Natural killer cell treated with Interleukin-12 subunit alpha and Interleukin-12 subunit beta and Interleukin-15 and Interleukin-18, amount 100 ng/mL, for 72 hours (primary cell): ENCODE measurements around the gene NSD1. TPM values are rescaled to one million over a fixed set of nuclear protein-coding genes. Genes with fewer than 3 reads are reported as not detected.

Experiments used
- ATAC-seq, 2 donors: fragments of 150-1000 bp; cut with Tn5 transposase in 1 of 2; sonication (Bioruptor Pico), chemical (Tn5 transposase) in 1 of 2; 2 replicates each; pipeline ENCODE4 v1.10.0; 2021
- DNase-seq: peaks from one replicate; pipeline ENCODE4 v3.0.0; 2022; ENCODE audit warnings: low spot score
- H3K27ac Mint-ChIP-seq, 2 donors: 1 replicate in 1 of 2; 2 replicates in 1 of 2; pipeline ENCODE4 v1.8.0; 2022; ENCODE audit warnings: mixed read lengths in 2 of 2, mild to moderate bottlenecking in 1 of 2, moderate library complexity in 1 of 2
- H3K27me3 Mint-ChIP-seq, 2 donors: 1 replicate in 1 of 2; 2 replicates in 1 of 2; pipeline ENCODE4 v1.8.0; 2022; ENCODE audit warnings: mixed read lengths in 2 of 2
- H3K36me3 Mint-ChIP-seq: one replicate; pipeline ENCODE4 v1.8.0; 2022; ENCODE audit warnings: mixed read lengths
- H3K4me1 Mint-ChIP-seq, 2 donors: 1 replicate in 1 of 2; 2 replicates in 1 of 2; pipeline ENCODE4 v1.8.0; 2022; ENCODE audit warnings: low read depth in 2 of 2, mixed read lengths in 2 of 2, mild to moderate bottlenecking in 1 of 2
- H3K4me3 Mint-ChIP-seq: one replicate; pipeline ENCODE4 v1.8.0; 2022; ENCODE audit warnings: mixed read lengths
- H3K9me3 Mint-ChIP-seq: 2 replicates; pipeline ENCODE4 v1.8.0; 2022; ENCODE audit warnings: mixed read lengths
- total RNA-seq, 2 donors: library from RNA; stranded (reverse); gene quantifications; one replicate each; pipeline ENCODE4 v1.2.3, GENCODE V29; 2022

NSD1 gene
- total RNA-seq, 2 donors from 2014 or later, result 96.8 to 166 TPM

DNA sequence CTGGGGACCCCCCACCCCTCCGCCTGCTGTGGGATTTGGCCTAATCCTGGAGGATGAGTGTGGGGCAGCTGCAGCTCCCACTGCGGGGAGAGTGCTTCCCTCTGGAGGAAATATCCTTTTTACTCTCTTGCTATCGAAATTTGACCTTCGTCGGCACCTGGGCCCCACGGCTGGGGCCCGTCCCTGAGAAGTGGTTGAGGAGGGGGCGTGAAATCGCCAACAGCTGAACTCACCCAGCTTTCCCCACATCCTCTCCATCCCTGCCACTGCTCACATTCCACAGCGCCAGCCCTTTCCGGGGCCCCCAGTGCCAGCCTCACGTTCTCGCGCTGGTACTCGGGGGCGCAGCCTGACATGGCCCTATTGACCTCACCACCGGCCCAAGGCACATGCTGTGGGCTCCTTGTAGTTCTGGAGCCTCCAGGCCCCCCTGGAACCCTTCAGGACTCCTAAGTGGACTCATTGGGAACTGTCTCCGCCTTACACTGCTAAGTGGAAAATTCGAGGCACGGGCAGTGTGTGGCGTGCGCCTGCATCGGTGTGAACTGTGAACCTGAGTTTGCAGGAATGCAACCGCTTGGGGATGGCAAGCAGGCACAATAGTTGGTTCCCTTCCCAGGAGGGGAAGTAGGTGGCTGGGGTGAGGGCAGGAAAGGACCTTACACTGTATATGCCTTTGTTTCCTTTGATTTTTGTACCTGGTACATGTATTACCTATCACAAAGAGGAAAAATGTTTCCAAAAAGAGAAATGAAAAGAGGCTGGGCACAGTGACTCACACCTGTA is 27.7 kb upstream of the NSD1 start:
- Mint-ChIP-seq H3K27me3 (no peaks in the 10 kb centered on the region), H3K27ac (no peak overlapping the region), H3K36me3 (no peaks in the 10 kb centered on the region), H3K4me1 (no peaks in the 10 kb centered on the region), H3K9me3 (no peaks in the 10 kb centered on the region), H3K4me3 (no peak overlapping the region)
- DNase-seq, result no peak
- no peak for ATAC-seq

DNA sequence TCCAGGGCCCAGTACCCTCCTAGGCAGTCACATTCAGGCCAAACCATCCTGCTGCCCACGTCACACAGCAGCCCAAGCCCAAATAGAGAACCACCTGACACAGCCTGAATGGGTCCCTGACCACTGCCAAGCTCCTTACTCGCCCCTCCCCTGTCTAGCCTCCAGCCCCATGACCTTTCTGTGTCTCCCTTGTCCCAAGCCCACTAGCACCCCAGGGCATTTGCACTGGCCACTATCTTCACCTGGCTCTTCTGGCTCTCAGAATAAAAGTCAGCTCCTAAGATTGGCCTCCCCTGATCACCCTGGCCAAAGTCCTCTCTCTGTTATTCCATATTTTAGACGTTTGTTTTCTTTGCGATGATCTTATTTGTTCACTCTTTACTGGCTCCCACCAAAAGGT is 26.4 kb upstream of the NSD1 start:
- DNase-seq (no peak), ATAC-seq (no peak)
- no peaks in the 10 kb centered on the region for H3K9me3 Mint-ChIP-seq
- H3K4me3 Mint-ChIP-seq, result no peak overlapping the region
- no peaks in the 10 kb centered on the region for H3K36me3 Mint-ChIP-seq
- H3K27me3 Mint-ChIP-seq, result no peaks in the 10 kb centered on the region
- H3K27ac Mint-ChIP-seq, result no peak overlapping the region
- H3K4me1 Mint-ChIP-seq, result peaks cover 0 to 6% of the 10 kb centered on the region in 2 donors

DNA sequence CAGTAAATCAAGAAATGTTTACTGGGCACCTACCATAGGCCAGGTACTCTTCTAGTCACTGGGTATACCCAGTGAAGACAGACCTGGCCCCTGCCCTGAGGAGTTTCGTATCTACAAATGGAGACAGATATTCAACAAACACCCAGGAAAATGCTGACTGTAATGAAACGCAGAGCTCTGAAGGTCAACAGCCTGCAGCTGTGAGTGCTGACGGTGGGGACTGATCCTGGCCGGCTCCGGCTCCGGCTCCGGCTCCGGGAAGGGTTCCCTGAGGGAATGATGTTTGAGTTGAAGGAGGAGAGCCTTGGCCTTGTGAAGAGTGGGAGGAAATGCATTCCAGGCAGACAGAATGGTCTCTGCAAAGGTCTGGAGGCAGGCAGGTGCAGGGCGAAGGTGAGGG is 23.8 kb upstream of the NSD1 start:
- H3K27me3 Mint-ChIP-seq, result no peaks in the 10 kb centered on the region
- no peak overlapping the region for H3K4me3 Mint-ChIP-seq
- H3K27ac Mint-ChIP-seq, result no peak overlapping the region
- ATAC-seq (no peak), DNase-seq (no peak)
- H3K4me1 Mint-ChIP-seq, result peaks cover 4 to 13% of the 10 kb centered on the region in 2 donors
- H3K36me3 Mint-ChIP-seq, result no peaks in the 10 kb centered on the region
- H3K9me3 Mint-ChIP-seq, result no peaks in the 10 kb centered on the region

DNA sequence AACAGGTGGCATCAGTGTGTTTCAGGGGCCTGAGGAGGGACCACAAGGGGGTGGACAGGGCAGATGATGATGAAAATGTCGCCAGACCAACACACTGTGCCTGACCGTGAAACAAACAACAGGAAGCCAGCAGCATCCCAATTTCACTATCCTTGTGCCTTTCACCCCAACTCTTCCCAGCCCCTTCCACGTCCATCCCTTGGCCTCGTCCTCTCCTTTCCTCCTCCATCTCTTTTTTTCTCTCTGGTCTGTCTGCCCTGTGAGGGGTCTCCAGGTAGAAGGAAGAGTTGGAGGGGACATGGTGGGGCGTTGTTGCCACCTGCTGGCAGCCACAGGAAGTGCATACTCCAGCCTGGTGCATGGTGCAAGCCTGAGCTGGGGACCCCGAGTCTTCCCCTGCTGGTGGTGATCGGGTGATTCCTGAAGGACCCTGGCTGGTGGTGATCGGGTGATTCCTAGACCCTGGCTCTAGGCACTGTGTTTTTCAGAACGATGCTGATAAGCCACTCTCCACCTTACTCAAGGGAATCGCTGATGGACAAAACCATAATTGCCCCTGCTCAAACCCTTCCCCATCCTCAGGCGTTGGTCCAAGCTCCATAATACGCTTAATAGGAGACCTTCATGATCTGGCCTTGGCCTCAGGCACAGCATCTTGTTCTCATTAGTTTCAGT is 21.7 kb upstream of the NSD1 start:
- peak; percentile 62 to 69 for ATAC-seq
- peaks cover 14 to 22% of the 10 kb centered on the region in 2 donors for H3K4me1 Mint-ChIP-seq
- H3K27me3 Mint-ChIP-seq, result no peaks in the 10 kb centered on the region
- peaks cover 5% of the 10 kb centered on the region for H3K9me3 Mint-ChIP-seq
- peak overlapping the region in 1 of 2 donors; percentile 66 for H3K27ac Mint-ChIP-seq
- peak; percentile 71 for DNase-seq
- H3K4me3 Mint-ChIP-seq, result no peak overlapping the region
- H3K36me3 Mint-ChIP-seq, result no peaks in the 10 kb centered on the region

DNA sequence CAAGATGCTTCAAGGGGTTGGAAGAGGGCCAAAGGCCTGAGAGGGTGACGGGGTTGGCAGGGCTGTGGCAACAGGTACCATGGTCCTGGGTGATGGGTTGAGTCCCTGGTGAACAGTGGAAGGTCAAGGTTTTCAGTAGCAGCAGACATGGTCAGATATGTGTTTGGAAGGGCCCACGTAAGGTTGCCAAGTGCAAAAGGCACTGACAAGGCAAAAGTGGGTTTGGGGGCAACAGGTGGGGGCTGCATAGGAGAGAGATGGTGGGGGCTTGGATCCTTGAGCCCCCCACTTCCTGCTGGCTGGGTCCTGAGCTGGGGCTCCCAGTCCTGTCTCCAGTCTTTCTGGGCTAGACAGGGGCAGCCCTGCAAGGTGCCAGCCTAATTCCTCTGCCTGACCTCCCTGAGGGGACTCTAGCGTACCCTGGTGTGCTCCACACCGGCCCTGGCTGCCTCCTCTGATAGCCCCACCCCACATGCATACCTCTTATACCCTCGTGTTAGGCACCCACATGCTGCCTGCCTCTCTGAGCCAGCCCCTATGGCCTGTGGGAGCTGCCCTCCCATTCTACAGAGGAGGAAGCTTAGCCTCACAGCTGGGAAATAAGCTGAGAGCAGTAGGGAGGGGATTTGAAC is 20.9 kb upstream of the NSD1 start:
- Mint-ChIP-seq H3K27me3 (no peaks in the 10 kb centered on the region), H3K27ac (no peak overlapping the region), H3K9me3 (peaks cover 5% of the 10 kb centered on the region), H3K4me1 (peaks cover 14 to 24% of the 10 kb centered on the region in 2 donors), H3K4me3 (no peak overlapping the region), H3K36me3 (no peaks in the 10 kb centered on the region)
- no peak for DNase-seq
- ATAC-seq, result no peak

DNA sequence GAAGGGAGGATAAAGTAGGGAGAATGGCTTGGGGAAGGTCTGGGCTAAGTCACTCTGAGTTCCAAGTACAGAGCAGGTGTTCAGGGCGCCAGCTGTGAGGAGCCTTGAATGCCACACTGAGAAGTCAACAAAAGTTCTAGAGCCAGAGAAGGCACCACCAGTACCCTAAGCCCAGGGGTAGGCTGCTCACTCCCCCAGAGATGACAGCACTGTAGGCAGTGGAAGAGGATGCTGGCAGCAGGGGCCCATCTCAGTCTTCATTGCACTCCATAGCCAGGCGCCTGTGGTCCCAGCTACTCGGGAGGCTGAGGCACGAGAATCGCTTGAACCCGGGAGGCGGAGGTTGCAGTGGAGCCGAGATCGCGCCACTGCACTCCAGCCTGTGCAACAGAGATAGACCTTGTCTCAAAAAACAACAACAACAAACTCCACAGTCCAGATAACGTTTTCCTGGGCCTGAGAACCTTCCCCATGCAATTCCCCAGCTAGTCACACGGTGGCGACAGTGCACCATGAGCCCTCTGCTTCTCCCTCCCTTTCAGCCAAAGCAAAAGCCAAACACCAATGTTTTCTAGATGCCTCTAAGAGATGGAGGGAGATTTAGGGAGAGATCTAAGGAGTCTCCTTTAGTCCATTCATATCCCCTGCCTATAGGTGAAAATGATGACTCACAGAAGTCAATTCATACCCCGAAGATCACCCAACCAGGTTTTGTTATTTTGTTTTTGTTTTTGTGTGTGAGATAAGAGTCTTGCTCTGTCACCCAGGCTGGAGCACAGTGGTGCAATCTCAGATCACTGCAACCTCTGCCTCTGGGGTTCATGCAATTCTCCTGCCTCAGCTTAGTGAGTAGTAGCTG is 19.8 kb upstream of the NSD1 start:
- no peak overlapping the region for H3K4me3 Mint-ChIP-seq
- peak; percentile 81 for DNase-seq
- H3K27ac Mint-ChIP-seq, result no peak overlapping the region
- ATAC-seq, result peak; percentile 56 to 62
- H3K27me3 Mint-ChIP-seq, result no peaks in the 10 kb centered on the region
- peaks cover 5% of the 10 kb centered on the region for H3K9me3 Mint-ChIP-seq
- peaks cover 14 to 24% of the 10 kb centered on the region in 2 donors for H3K4me1 Mint-ChIP-seq
- no peaks in the 10 kb centered on the region for H3K36me3 Mint-ChIP-seq

DNA sequence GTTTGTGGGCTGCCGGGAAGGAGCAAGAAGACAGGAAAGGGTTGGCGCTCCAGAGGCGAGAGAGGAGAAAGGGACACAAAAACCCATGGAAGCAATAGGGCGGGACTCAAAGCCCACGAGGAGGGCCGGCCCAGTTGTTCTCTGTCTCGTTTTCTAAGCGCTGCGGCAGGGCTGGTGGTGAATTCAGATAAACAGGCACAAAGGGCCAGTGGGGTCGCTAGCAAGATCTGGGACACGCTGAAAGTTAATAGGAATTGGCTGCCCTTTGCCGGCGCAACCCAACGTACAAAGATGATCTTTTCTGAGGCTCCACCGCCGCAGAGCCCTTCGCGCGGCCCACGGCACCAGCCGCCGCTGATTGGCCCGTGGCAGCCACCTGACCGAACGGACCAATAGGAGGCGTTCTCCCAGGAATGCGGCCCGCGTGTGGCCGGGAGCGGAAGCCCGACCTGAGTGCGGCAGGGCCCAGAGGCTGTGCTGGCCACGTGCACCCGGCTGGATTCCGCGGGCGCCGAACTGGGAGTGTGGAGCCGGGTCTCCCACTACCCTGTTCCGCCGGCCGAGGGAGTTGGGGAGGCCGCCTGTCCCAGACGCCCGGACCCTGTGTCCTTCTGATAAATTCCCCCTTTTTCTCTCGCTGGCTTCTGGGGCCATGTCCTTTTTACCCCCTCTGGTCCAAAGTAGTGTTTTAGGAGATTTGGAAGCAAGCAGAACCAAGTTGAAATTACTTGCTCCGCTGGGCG is 16.8 kb upstream of the NSD1 start:
- Mint-ChIP-seq H3K27me3 (no peaks in the 10 kb centered on the region), H3K9me3 (peaks cover 5% of the 10 kb centered on the region), H3K36me3 (no peaks in the 10 kb centered on the region), H3K4me3 (peak overlapping the region; percentile 62), H3K4me1 (peaks cover 14 to 21% of the 10 kb centered on the region in 2 donors), H3K27ac (peak overlapping the region; percentile 53 to 82)
- peak; percentile 88 for DNase-seq
- peak; percentile 96 to 97 for ATAC-seq

DNA sequence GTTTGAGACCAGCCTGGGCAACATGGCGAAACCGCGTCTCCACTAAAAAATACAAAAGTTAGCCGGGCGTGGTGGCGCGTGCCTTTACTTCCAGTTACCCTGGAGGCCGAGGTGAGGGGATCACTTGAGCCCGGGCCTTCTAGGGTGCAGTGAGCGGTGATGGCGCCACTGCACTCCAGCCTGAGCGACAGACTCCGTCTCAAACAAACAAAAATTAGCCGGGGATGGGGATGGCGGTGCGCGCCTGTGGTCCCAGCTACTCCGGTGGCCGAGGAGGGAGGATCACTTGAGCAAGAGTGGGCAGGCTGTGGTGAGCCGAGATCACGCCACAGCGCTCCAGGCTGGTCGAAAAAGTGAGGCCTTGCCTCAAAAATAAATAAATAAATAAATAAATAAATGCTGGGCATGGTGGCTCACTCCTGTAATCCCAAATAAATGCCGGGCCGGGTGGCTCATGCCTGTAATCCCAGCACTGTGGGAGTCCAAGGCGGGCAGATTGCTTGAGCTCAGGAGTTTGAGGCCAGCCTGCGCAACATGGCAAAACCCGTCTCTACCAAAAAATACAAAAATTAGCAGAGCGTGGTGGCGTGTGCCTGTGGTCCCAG is 16.0 kb upstream of the NSD1 start:
- DNase-seq (no peak), ATAC-seq (no peak)
- Mint-ChIP-seq H3K9me3 (peaks cover 5% of the 10 kb centered on the region), H3K27me3 (no peaks in the 10 kb centered on the region), H3K4me3 (peak overlapping the region; percentile 30), H3K4me1 (peaks cover 14 to 19% of the 10 kb centered on the region in 2 donors), H3K36me3 (no peaks in the 10 kb centered on the region), H3K27ac (peak overlapping the region; percentile 53 to 82)

DNA sequence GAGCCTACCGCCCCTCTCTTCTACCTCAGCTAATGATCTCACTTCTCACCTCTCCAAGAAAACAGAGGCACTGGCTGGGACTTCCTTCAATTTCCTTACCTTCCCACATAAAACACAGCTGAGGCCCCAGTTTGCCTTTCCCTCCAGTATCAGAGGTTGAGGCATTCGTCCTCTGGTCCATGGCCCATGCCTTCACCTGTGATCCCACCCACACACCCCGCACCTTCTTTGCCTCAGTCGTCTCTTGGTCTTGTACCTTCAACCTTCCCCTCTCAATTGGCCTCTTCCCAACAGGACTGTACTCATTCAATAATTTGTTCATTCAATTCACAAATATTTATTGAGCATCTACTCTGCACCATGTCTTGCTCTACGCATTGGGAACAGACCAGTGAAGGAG is 11.0 kb upstream of the NSD1 start:
- Mint-ChIP-seq H3K27me3 (no peaks in the 10 kb centered on the region), H3K4me1 (no peaks in the 10 kb centered on the region), H3K4me3 (no peak overlapping the region), H3K27ac (no peak overlapping the region), H3K36me3 (no peaks in the 10 kb centered on the region), H3K9me3 (no peaks in the 10 kb centered on the region)
- DNase-seq, result no peak
- ATAC-seq, result no peak

DNA sequence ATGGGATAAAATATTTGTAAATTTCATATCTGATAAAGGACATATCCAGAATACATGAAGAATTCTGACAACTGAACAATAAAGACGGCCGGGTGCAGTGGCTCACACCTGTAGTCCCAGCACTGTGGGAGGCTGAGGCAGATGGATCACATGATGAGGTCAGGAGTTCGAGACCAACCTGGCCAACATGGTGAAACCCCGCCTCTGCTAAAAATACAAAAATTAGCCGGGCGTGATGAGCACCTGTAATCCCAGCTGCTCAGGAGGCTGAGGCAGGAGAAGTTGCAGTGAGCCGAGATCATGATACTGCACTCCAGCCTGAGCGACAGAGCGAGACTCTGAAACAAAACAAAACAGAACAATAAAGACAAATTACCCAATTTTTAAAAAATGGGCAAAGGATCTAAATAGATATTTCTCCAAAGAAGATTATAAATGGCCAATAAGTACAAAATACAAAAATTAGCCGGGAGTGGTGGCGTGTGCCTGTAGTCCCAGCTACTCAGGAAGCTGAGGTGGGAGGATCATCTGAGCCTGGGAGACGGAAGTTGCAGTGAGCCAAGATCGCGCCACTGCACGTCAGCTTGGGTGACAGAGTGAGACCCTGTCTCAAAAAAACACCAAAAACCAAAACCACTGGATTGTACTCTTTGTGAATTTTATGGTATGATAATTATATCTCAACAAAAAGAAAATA is 9.6 kb upstream of the NSD1 start:
- Mint-ChIP-seq H3K4me3 (no peak overlapping the region), H3K27ac (no peak overlapping the region), H3K36me3 (no peaks in the 10 kb centered on the region), H3K4me1 (peaks cover 9% of the 10 kb centered on the region in 2 donors), H3K9me3 (no peaks in the 10 kb centered on the region), H3K27me3 (no peaks in the 10 kb centered on the region)
- DNase-seq (no peak), ATAC-seq (no peak)

DNA sequence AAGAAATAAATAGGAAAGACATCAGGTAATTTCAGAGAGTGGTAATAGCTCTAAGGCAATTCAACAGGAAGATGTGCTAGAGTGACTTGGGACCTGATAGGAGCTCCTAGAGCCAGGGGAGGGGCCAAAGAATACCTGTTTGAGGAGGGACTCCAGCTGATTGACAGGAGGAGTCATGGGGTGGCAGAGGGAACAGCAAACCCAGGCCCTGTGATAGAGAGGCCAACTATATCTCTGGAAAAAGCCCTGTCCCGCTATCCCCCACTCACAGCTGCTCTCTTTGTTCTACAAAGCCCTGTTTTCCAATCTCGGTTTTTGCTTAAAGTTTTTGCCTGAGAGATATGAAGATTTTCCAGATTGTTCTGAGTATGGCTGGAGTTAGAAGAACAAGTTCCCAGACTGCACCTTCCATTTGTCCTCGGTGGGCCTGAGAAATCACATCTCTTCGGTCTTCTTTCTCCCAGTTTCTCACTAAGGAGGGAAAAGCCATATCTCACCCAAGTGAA is 9.0 kb upstream of the NSD1 start:
- Mint-ChIP-seq H3K9me3 (no peaks in the 10 kb centered on the region), H3K27me3 (no peaks in the 10 kb centered on the region), H3K4me3 (no peak overlapping the region), H3K4me1 (peaks cover 15% of the 10 kb centered on the region in 2 donors), H3K27ac (no peak overlapping the region), H3K36me3 (no peaks in the 10 kb centered on the region)
- no peak for DNase-seq
- ATAC-seq, result no peak

DNA sequence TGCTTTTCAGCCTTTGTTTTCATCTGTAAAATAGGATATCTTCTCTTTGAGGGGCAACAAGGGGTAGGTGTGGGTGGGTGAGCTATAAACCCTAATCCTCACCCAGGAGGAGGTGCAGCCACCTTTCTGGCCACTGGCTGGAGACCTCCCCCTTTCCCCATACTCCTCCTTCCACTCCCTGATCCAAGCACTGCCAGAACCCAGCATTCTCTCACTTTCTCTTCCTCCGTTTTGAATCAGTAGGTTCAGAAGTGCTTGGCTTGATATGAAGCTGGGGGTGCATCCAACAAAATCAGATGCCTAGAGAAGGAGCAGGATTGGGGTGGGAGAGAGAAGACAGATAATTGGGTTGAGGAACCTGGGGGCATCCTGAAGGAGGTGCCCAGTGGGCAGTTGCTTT is 6.8 kb upstream of the NSD1 start:
- no peaks in the 10 kb centered on the region for H3K36me3 Mint-ChIP-seq
- H3K4me1 Mint-ChIP-seq, result peaks cover 21 to 23% of the 10 kb centered on the region in 2 donors
- no peak overlapping the region for H3K4me3 Mint-ChIP-seq
- ATAC-seq (no peak), DNase-seq (no peak)
- no peaks in the 10 kb centered on the region for H3K9me3 Mint-ChIP-seq
- no peak overlapping the region for H3K27ac Mint-ChIP-seq
- no peaks in the 10 kb centered on the region for H3K27me3 Mint-ChIP-seq
